Bronchial epithelial cell (primary cell): ENCODE data around the gene LRRC4B. TPM values are rescaled to one million over a fixed set of nuclear protein-coding genes. Genes with fewer than 3 reads are reported as not detected.
"Not testable (repeated sequence)": the region's sequence is repeated elsewhere in the genome, so short reads cannot be mapped to it uniquely, and the experiment has no call there.

Experiments
- DNase-seq: peaks from one replicate; pipeline ENCODE4 v3.0.0-alpha.2; 2010; ENCODE audit warnings: low read depth
- FAIRE-seq: peaks from 2 replicates; lab custom pipeline; 2011; peaks lifted over from hg19 to GRCh38; lab: Jason Lieb, UNC
- H3K27me3 ChIP-seq: 2 replicates; pipeline ENCODE4 v1.5.1; 2011; ENCODE audit warnings: low read length; ENCODE audit not compliant: control insufficient read depth, insufficient read depth
- H3K36me3 ChIP-seq: 2 replicates; pipeline ENCODE4 v1.5.1; 2011; ENCODE audit warnings: low read length; ENCODE audit not compliant: control insufficient read depth, insufficient read depth
- H3K4me3 ChIP-seq: 2 replicates; pipeline ENCODE4 v1.5.1; 2011; ENCODE audit warnings: mild to moderate bottlenecking, low read depth, low read length, control low read depth
- total RNA-seq: library from RNA; depleted of rRNA; stranded (reverse); fragments of >200 nt; gene quantifications from 2 replicates; pipeline ENCODE4 v1.2.1, GENCODE V29; 2014
- TF ChIP-seq, protein P1 (sequence below): IDR thresholded peaks from 2 replicates; pipeline ENCODE4 v1.5.1; 2011; ENCODE audit warnings: mild to moderate bottlenecking, moderate library complexity, low read length, control low read depth, inconsistent platforms; ENCODE audit not compliant: insufficient read depth, severe bottlenecking

Gene LRRC4B
- total RNA-seq, 1 donor from 2014 or later, result not detected

DNA sequence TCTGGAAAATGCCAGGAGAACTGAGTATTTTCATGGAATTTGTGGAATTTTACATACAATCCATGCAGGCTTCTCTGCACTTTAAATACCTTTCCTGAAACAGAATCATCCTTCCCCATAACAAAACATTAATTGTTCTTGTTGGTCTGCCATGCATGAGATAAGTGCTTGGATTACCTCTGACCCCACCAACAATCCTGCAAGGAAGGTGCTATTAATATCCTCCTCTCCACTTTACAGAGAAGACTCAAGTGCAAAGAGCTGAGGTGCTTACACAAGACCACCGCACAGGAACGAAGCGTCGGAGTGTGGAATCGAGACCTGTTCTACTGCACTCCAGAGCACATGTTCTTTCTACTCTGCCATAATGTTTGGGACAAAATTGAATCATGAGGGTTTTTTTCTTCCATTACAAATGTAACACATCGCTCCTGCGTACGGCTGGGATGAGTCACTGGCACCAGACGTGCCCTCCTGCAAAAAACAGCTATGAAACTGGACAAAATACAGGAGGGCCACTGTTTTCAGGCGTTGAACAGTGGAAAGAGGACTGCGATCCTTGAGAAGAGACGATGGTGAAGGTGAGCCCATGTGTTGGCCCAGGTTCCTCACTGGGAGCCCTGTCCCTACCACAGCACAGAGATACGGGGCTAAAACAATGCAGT lies 12.9 kb upstream of the LRRC4B start:
- FAIRE-seq, result no peak

DNA sequence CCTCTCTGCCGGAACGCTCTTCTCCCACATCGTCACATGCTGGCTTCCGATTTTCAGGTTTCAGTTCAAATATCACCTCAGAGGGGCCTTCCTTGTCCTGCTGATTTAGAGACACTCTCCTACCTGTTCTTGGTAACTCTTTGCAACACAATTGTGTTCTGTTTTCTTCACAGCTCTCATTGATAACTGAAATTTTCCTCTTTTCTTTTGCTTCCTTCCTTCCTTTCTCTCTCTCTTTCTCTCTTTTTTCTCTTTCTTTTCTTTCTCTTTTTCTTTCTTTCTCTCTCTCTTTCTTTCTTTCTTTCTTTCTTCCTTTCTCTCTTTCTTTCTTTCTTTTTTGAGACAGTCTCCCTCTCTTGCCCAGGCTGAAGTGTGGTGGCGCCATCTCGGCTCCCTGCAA lies 12.0 kb upstream of the LRRC4B start:
- H3K4me3 ChIP-seq, result no peak overlapping the region
- FAIRE-seq, result no peak
- TF ChIP-seq, protein P1, sequence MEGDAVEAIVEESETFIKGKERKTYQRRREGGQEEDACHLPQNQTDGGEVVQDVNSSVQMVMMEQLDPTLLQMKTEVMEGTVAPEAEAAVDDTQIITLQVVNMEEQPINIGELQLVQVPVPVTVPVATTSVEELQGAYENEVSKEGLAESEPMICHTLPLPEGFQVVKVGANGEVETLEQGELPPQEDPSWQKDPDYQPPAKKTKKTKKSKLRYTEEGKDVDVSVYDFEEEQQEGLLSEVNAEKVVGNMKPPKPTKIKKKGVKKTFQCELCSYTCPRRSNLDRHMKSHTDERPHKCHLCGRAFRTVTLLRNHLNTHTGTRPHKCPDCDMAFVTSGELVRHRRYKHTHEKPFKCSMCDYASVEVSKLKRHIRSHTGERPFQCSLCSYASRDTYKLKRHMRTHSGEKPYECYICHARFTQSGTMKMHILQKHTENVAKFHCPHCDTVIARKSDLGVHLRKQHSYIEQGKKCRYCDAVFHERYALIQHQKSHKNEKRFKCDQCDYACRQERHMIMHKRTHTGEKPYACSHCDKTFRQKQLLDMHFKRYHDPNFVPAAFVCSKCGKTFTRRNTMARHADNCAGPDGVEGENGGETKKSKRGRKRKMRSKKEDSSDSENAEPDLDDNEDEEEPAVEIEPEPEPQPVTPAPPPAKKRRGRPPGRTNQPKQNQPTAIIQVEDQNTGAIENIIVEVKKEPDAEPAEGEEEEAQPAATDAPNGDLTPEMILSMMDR, result no peak
- no peak for DNase-seq
- no peaks in the 10 kb centered on the region for H3K27me3 ChIP-seq
- H3K36me3 ChIP-seq, result no peaks in the 10 kb centered on the region

More for the DNA sequence above, 12.9 kb upstream of the LRRC4B start:
- Histone ChIP-seq H3K36me3 (no peaks in the 10 kb centered on the region), H3K4me3 (no peak overlapping the region), H3K27me3 (no peaks in the 10 kb centered on the region)
- no peak for DNase-seq
- TF ChIP-seq, protein P1, result no peak

DNA sequence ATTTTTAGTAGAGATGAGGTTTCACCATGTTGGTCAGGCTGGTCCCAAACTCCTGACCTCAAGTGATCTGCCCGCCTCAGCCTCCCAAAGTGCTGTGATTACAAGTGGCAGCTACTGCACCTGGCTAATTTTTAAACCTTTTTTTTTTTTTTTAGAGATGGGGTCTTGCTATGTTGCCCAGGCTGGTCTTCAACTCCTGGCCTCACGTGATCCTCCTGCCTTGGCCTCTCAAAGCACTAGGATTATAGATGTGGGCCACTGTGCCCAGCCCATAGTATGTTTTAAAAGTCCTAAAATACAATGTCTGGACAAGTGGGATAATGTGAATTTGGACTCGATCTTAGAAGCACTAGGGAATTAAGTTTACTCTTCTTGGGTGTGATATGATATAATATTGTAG lies 8.5 kb upstream of the LRRC4B start:
- not testable (repeated sequence) for H3K27me3 ChIP-seq, FAIRE-seq, H3K36me3 ChIP-seq, DNase-seq, H3K4me3 ChIP-seq

DNA sequence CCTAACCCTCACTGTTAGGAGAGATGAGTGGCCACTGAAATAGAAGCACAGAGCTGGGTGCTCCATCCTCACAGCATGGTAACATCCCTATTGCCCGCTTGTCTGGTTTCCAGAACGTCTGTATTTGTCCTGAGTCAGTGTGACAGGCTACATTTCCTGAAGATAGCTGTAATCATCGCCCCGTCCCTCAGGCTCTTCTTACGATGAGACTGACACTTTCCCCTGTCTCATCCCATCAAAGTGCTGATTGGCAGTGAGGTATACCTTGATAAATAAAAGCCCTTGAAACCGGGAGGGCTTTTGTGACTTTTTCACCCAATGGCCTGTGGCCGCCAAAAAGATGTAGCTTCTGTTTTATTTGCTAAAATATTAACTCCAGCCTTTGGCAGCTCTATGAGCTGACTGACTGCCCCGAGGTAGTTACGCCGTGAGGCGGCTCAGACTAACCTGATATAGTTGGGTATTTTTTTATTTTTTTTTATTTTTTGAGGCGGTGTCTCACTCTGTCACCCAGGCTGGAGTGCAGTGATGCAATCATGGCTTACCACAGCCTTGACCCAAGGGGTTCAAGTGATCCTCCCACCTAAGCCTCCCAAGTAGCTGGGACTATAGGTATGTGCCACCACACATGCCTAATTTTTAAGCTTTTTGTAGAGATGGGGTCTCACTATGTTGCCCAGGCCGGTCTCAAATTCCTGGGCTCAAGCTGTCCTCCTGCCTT lies 5.7 kb upstream of the LRRC4B start:
- Histone ChIP-seq H3K4me3 (no peak overlapping the region), H3K27me3 (no peaks in the 10 kb centered on the region), H3K36me3 (no peaks in the 10 kb centered on the region)
- DNase-seq (no peak), FAIRE-seq (no peak)
- TF ChIP-seq, protein P1, result no peak

DNA sequence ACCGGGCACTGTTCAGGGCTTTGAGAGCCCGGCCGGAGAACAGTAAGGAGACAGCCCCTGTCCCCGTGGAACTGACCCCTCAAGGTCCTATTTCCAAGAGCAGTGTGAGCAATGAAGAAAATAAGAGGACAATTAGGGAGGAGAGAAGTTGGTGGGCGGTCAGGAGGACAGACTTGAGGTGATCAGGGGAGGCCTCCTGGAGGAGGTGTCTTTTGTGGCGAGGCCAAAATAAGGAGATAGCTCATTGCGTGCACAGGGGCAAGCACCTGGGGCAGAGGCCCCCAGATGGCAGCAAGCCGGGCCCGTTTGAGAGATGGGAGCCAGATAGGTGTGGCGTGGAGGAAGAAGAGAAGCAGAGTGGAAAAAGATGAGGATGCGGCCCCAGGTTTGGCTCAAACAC lies 2.8 kb upstream of the LRRC4B start:
- Histone ChIP-seq H3K27me3 (peaks cover 4% of the 10 kb centered on the region), H3K36me3 (no peaks in the 10 kb centered on the region), H3K4me3 (no peak overlapping the region)
- TF ChIP-seq, protein P1, result no peak
- DNase-seq (no peak), FAIRE-seq (no peak)

DNA sequence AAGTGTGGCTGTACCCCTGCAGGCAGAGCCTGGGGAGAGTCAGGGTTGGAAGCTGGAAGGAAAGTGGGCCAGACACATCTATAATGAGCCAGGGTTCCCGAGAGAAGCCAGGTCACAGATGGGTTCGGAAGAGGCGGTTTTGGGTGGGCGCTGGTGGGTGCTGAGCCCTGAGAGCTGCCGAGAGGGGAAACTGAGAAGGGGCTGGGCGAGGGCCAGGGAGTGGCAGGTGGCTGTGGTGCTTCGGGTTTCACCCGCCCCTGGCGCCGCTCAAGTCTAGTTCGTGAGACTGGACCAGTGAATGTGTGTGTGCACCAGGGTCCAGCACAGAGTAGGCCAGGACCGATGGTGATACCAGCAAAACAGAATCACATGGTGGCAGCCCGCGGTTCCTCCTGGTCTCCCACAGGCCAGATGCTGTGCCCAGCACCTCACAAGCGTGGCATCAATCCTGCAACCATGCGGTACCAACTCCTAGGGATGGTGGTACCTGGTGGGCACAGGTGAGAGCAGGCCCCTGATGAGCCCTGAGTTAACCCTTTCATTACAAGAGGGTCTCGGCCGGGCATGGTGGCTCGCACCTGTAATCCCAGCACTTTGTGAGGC lies 1.8 kb upstream of the LRRC4B start:
- H3K27me3 ChIP-seq, result peaks cover 8% of the 10 kb centered on the region
- no peaks in the 10 kb centered on the region for H3K36me3 ChIP-seq
- TF ChIP-seq, protein P1, result no peak
- FAIRE-seq (no peak), DNase-seq (no peak)
- no peak overlapping the region for H3K4me3 ChIP-seq
